ENCODE measurements around the gene GBA3. TPM values are rescaled to one million over a fixed set of nuclear protein-coding genes. Genes with fewer than 3 reads are reported as not detected.

The GBA3 gene
- total and polyA plus RNA-seq, 7 donors: 0.33 to 17.3 (median 1.6) TPM; not detected in 2

- H3K9me3 ChIP-seq: no peaks in the 10 kb centered on the region
- H3K27me3 ChIP-seq: no peaks in the 10 kb centered on the region
- no peak overlapping the region for H3K27ac ChIP-seq
- peaks cover 0 to 16% (median 6%) of the 10 kb centered on the region in 4 donors for H3K4me1 ChIP-seq
- H3K36me3 ChIP-seq: no peaks in the 10 kb centered on the region
- DNase-seq: no peak
- WGBS, 2 donors: 67 to 68% methylated on average over 1 of the region's 1 CpG
- no peak overlapping the region for H3K4me3 ChIP-seq
- intact Hi-C loops (cut with DNase I): no loop called here
- no peak for TF ChIP-seq POLR2A (IDR thresholded peaks at IDR 0.05)
- no peak for TF ChIP-seq CTCF (IDR thresholded peaks at IDR 0.05)
- no peak for TF ChIP-seq EP300 (IDR thresholded peaks at IDR 0.05)
Observed at GRCh38 chr4:22670956-22671355, 21.8 kb upstream of the GBA3 start.

DNA sequence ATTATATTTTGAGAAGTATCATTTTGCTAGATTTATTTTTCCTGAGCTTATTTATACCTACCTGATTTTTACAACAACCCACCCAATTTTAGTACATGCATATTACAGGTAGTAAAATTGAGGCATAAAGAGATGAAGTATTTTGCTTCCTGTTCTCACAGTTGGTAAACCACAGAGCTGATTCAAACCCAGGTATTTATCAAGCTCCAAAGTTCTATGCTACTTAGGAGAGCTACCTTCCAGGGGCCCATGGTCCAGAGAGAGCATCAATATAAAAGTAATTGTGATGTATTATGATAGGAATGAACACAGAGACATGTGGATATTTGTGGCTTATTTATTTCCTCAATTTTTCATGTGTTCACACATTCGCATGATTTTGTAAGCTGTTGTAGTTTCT, 20.2 kb upstream of the GBA3 start:
- no peak overlapping the region for H3K4me3 ChIP-seq
- no peaks in the 10 kb centered on the region for H3K27me3 ChIP-seq
- DNase-seq: no peak
- intact Hi-C loops (cut with DNase I): no loop called here
- H3K9me3 ChIP-seq: no peaks in the 10 kb centered on the region
- TF ChIP-seq POLR2AphosphoS5 (IDR thresholded peaks at IDR 0.05): no peak
- TF ChIP-seq POLR2A (IDR thresholded peaks at IDR 0.05): no peak
- no peak for TF ChIP-seq EP300 (IDR thresholded peaks at IDR 0.05)
- TF ChIP-seq CTCF (IDR thresholded peaks at IDR 0.05): no peak
- H3K36me3 ChIP-seq: no peaks in the 10 kb centered on the region
- peaks cover 0 to 19% (median 9%) of the 10 kb centered on the region in 4 donors for H3K4me1 ChIP-seq
- WGBS, 2 donors: 68 to 69% methylated on average over 1 of the region's 1 CpG
- no peak overlapping the region for H3K27ac ChIP-seq

DNA sequence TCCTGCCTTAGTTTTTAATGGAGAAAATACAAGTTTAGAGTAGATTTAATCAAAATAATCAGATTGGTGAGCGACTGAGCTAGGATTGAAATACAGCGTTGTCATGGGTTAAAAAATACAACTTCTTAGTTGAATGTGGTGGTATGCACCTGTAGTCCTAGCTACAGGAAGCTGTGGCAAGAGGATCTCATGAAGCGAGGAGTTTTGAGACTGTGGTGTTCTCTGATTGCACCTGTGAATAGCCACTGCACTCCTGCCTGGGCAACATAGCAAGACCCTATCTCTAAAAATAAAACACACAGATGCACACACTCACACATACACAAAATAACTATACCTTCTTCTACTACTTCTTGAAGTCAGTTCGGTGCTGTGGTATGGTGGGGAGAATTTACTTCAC, 19.8 kb upstream of the GBA3 start:
- Histone ChIP-seq H3K27me3 (no peaks in the 10 kb centered on the region), H3K27ac (no peak overlapping the region), H3K4me3 (no peak overlapping the region), H3K36me3 (no peaks in the 10 kb centered on the region), H3K4me1 (peaks cover 0 to 24% (median 11%) of the 10 kb centered on the region in 4 donors), H3K9me3 (no peaks in the 10 kb centered on the region)
- DNase-seq: no peak
- 59 to 89% methylated on average over 4 of the region's 4 CpGs for WGBS, 2 donors
- TF ChIP-seq POLR2AphosphoS5 (IDR thresholded peaks at IDR 0.05): no peak
- no peak for TF ChIP-seq POLR2A (IDR thresholded peaks at IDR 0.05)
- no peak for TF ChIP-seq CTCF (IDR thresholded peaks at IDR 0.05)
- no peak for TF ChIP-seq EP300 (IDR thresholded peaks at IDR 0.05)
- intact Hi-C loops (cut with DNase I): no loop called here

GRCh38 chr4:22674700-22675099, 18.0 kb upstream of the GBA3 start:
- Histone ChIP-seq H3K4me3 (no peak overlapping the region), H3K9me3 (no peaks in the 10 kb centered on the region), H3K27ac (no peak overlapping the region), H3K4me1 (peaks cover 0 to 33% (median 23%) of the 10 kb centered on the region in 4 donors), H3K36me3 (no peaks in the 10 kb centered on the region), H3K27me3 (no peaks in the 10 kb centered on the region)
- TF ChIP-seq POLR2A (IDR thresholded peaks at IDR 0.05) (no peak), EP300 (IDR thresholded peaks at IDR 0.05) (no peak), POLR2AphosphoS5 (IDR thresholded peaks at IDR 0.05) (no peak), CTCF (IDR thresholded peaks at IDR 0.05) (no peak)
- intact Hi-C loops (cut with DNase I): no loop called here
- no peak for DNase-seq
- 97% methylated on average over 1 of the region's 1 CpG for WGBS, 2 donors

DNA sequence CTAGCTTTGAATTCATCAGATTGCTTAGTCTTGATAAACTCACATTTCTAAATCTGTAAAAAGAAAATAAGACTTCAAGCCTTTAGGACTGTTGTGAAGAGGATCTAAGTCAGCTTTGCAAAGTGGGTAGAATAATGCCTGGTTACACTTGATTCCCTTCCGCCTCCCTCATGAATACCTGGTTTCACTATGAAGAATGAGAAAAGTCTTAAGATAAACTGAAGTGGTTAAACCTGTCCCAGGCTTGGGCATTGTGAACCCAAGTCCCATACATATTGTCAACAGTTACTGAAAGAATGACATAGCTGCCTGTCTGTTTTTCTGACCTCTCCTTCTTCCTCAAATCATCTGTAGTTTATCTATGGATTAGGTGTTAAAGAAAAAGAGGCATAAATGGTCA, 16.7 kb upstream of the GBA3 start:
- no peaks in the 10 kb centered on the region for H3K9me3 ChIP-seq
- intact Hi-C loops (cut with DNase I): no loop called here
- no peak overlapping the region for H3K27ac ChIP-seq
- no peak for DNase-seq
- H3K36me3 ChIP-seq: no peaks in the 10 kb centered on the region
- H3K4me1 ChIP-seq: peaks cover 0 to 43% (median 33%) of the 10 kb centered on the region in 4 donors
- 88 to 96% methylated on average over 1 of the region's 1 CpG for WGBS, 2 donors
- TF ChIP-seq POLR2A (IDR thresholded peaks at IDR 0.05) (no peak), POLR2AphosphoS5 (IDR thresholded peaks at IDR 0.05) (no peak), EP300 (IDR thresholded peaks at IDR 0.05) (no peak), CTCF (IDR thresholded peaks at IDR 0.05) (no peak)
- H3K4me3 ChIP-seq: no peak overlapping the region
- no peaks in the 10 kb centered on the region for H3K27me3 ChIP-seq
